ENCODE measurements around the gene PLAAT1.
A peak's percentile ranks its signal among the peaks of the same experiment; 100 is the strongest.

The PLAAT1 gene

GRCh38 chr3:193270451-193270850 is 29.4 kb downstream of the PLAAT1 start:
- TF ChIP-seq NFIC (IDR thresholded peaks at IDR 0.05), result no peak
- TF ChIP-seq CREB1 (IDR thresholded peaks at IDR 0.05; ENCODE audit: low read depth), result no peak
- no peak for TF ChIP-seq REST (IDR thresholded peaks at IDR 0.05; ENCODE audit: low read depth)
- TF ChIP-seq TCF12 (IDR thresholded peaks at IDR 0.05; ENCODE audit: low read depth), result no peak
- no peak for TF ChIP-seq TAF1 (IDR thresholded peaks at IDR 0.05; ENCODE audit: low read depth)
- no peak for TF ChIP-seq USF1 (IDR thresholded peaks at IDR 0.05)
- no peak for TF ChIP-seq EP300 (IDR thresholded peaks at IDR 0.05; ENCODE audit: borderline replicate concordance)

GRCh38 chr3:193271101-193271840 is 30.2 kb downstream of the PLAAT1 start:
- TF ChIP-seq RAD21 (IDR thresholded peaks at IDR 0.05; ENCODE audit: low read depth), result no peak
- TF ChIP-seq CEBPB (IDR thresholded peaks at IDR 0.05), result 0 out of 2 replicates have a peak, but pooled peaks have one; percentile 21

GRCh38 chr3:193292386-193292785 is 51.4 kb downstream of the PLAAT1 start:
- TF ChIP-seq MAX (IDR thresholded peaks at IDR 0.05), result no peak
- no peak for TF ChIP-seq FOXM1 (IDR thresholded peaks at IDR 0.05; ENCODE audit: borderline replicate concordance, low read depth)
- no peak for TF ChIP-seq YY1 (IDR thresholded peaks at IDR 0.05; ENCODE audit: low read depth)
- no peak for TF ChIP-seq RAD21 (IDR thresholded peaks at IDR 0.05; ENCODE audit: low read depth)
- no peak for TF ChIP-seq CEBPB (IDR thresholded peaks at IDR 0.05)

GRCh38 chr3:193295985-193296384 is 55.0 kb downstream of the PLAAT1 start:
- TF ChIP-seq EP300 (IDR thresholded peaks at IDR 0.05; ENCODE audit: borderline replicate concordance), result no peak
- TF ChIP-seq FOXM1 (IDR thresholded peaks at IDR 0.05; ENCODE audit: borderline replicate concordance, low read depth), result no peak
- no peak for TF ChIP-seq CREB1 (IDR thresholded peaks at IDR 0.05; ENCODE audit: low read depth)
- no peak for TF ChIP-seq TCF12 (IDR thresholded peaks at IDR 0.05; ENCODE audit: low read depth)
- TF ChIP-seq TEAD4 (IDR thresholded peaks at IDR 0.05), result no peak
- TF ChIP-seq NFIC (IDR thresholded peaks at IDR 0.05), result no peak
- TF ChIP-seq USF1 (IDR thresholded peaks at IDR 0.05), result no peak
- TF ChIP-seq MAX (IDR thresholded peaks at IDR 0.05), result no peak
- TF ChIP-seq ZBTB7A (IDR thresholded peaks at IDR 0.05; ENCODE audit: low read depth), result no peak
- TF ChIP-seq TAF1 (IDR thresholded peaks at IDR 0.05; ENCODE audit: low read depth), result no peak
- TF ChIP-seq RAD21 (IDR thresholded peaks at IDR 0.05; ENCODE audit: low read depth), result no peak; the same call in 1 of the 2 replicates
- TF ChIP-seq EGR1 (IDR thresholded peaks at IDR 0.05), result no peak
- TF ChIP-seq YY1 (IDR thresholded peaks at IDR 0.05; ENCODE audit: low read depth), result no peak
- no peak for TF ChIP-seq REST (IDR thresholded peaks at IDR 0.05; ENCODE audit: low read depth)

- TF ChIP-seq EP300 (IDR thresholded peaks at IDR 0.05; ENCODE audit: borderline replicate concordance), result no peak
- no peak for TF ChIP-seq TAF1 (IDR thresholded peaks at IDR 0.05; ENCODE audit: low read depth)
- no peak for TF ChIP-seq FOXM1 (IDR thresholded peaks at IDR 0.05; ENCODE audit: borderline replicate concordance, low read depth)
- TF ChIP-seq USF1 (IDR thresholded peaks at IDR 0.05), result no peak
- TF ChIP-seq NFIC (IDR thresholded peaks at IDR 0.05), result no peak
- no peak for TF ChIP-seq EGR1 (IDR thresholded peaks at IDR 0.05)
Observed at GRCh38 chr3:193297421-193297820, 56.4 kb downstream of the PLAAT1 start.

- TF ChIP-seq FOXM1 (IDR thresholded peaks at IDR 0.05; ENCODE audit: borderline replicate concordance, low read depth), result 0 out of 2 replicates have a peak, but pooled peaks have one; percentile 29
- TF ChIP-seq RAD21 (IDR thresholded peaks at IDR 0.05; ENCODE audit: low read depth), result no peak
- TF ChIP-seq REST (IDR thresholded peaks at IDR 0.05; ENCODE audit: low read depth), result no peak
- no peak for TF ChIP-seq YY1 (IDR thresholded peaks at IDR 0.05; ENCODE audit: low read depth)
Observed at GRCh38 chr3:193301433-193301832, 60.4 kb downstream of the PLAAT1 start.
